T-cell (primary cell): Measurements from ENCODE around the gene RUBCN. TPM values are rescaled to one million over a fixed set of nuclear protein-coding genes. Genes with fewer than 3 reads are reported as not detected.

Experiments used
- ATAC-seq, 4 experiments: fragments of 200-7000 bp in 3 of 4; fragments of 150-1000 bp in 1 of 4; cut with Tn5 transposase; replicated peaks in 1 of 4; 1 replicate in 3 of 4; 2 replicates in 1 of 4; pipeline ENCODE4 v1.10.0; 2021; ENCODE audit warnings: moderate library complexity in 3 of 4, mild to moderate bottlenecking in 2 of 4, moderate number of reproducible peaks in 1 of 4
- CTCF ChIA-PET, 2 donors: fragments of 300-600 bp; sonication (Branson Sonifier 250); formaldehyde crosslinking; loops; one replicate each; lab custom pipeline; 2022; ENCODE audit warnings: antibody characterized with exemption in 2 of 2; lab: Charles Lee
- POLR2A ChIA-PET, 2 donors: fragments of 300-600 bp; sonication (Branson Sonifier 250); formaldehyde crosslinking; loops; one replicate each; lab custom pipeline; 2022; ENCODE audit warnings: antibody characterized with exemption in 2 of 2; lab: Charles Lee
- DNase-seq, 35 experiments: peaks; one replicate each; pipeline versions ENCODE4 v3.0.0 to v3.0.0-alpha.2; 2013 to 2023
- H3K27ac ChIP-seq: one replicate; pipeline ENCODE4 v1.5.1; 2013; ENCODE audit warnings: low read length
- H3K27me3 ChIP-seq, 2 experiments: replicated peaks in 1 of 2; 1 replicate in 1 of 2; 2 replicates in 1 of 2; pipeline versions ENCODE4 v1.6.1 to v1.7.0; 2013; ENCODE audit warnings: low read length in 1 of 2, mixed read lengths in 1 of 2; ENCODE audit not compliant: control insufficient read depth in 2 of 2, insufficient read depth in 2 of 2; ENCODE audit errors: extremely low read depth in 1 of 2
- H3K36me3 ChIP-seq, 2 donors: 1 replicate in 1 of 2; 2 replicates in 1 of 2; pipeline versions ENCODE4 v1.6.1 to v1.7.0; 2013; ENCODE audit warnings: low read length in 1 of 2; ENCODE audit not compliant: control insufficient read depth in 2 of 2, insufficient read depth in 1 of 2; ENCODE audit errors: extremely low read depth in 1 of 2
- H3K4me1 ChIP-seq, 2 experiments: 1 replicate in 1 of 2; 2 replicates in 1 of 2; pipeline versions ENCODE4 v1.6.1 to v1.7.0; 2013; ENCODE audit warnings: low read length in 2 of 2, mixed read lengths in 1 of 2; ENCODE audit not compliant: insufficient read depth in 2 of 2, control insufficient read depth in 1 of 2; ENCODE audit errors: extremely low read depth in 1 of 2
- H3K4me3 ChIP-seq, 2 donors: 1 replicate in 1 of 2; 2 replicates in 1 of 2; pipeline versions ENCODE4 v1.5.1 to v1.7.0; 2013; ENCODE audit warnings: mild to moderate bottlenecking in 2 of 2, low read length in 1 of 2, moderate library complexity in 1 of 2; ENCODE audit not compliant: control insufficient read depth in 1 of 2; ENCODE audit errors: extremely low read depth in 1 of 2
- H3K9me3 ChIP-seq: 2 replicates; pipeline ENCODE4 v1.7.0; 2013
- H3K27ac Mint-ChIP-seq, 2 donors: one replicate each; pipeline ENCODE4 v1.8.0; 2020 to 2021; ENCODE audit warnings: mild to moderate bottlenecking in 2 of 2, mixed read lengths in 2 of 2
- H3K27me3 Mint-ChIP-seq, 2 donors: one replicate each; pipeline ENCODE4 v1.8.0; 2021 to 2022; ENCODE audit warnings: mixed read lengths in 2 of 2
- H3K36me3 Mint-ChIP-seq: one replicate; pipeline ENCODE4 v1.8.0; 2021; ENCODE audit warnings: mixed read lengths
- H3K4me1 Mint-ChIP-seq, 3 donors: one replicate each; pipeline ENCODE4 v1.8.0; 2020 to 2022; ENCODE audit warnings: mixed read lengths in 3 of 3, mild to moderate bottlenecking in 1 of 3
- H3K4me3 Mint-ChIP-seq, 3 donors: one replicate each; pipeline ENCODE4 v1.8.0; 2020 to 2022; ENCODE audit warnings: mild to moderate bottlenecking in 3 of 3, mixed read lengths in 3 of 3, moderate library complexity in 3 of 3
- H3K9me3 Mint-ChIP-seq, 3 donors: one replicate each; pipeline ENCODE4 v1.8.0; 2020 to 2022; ENCODE audit warnings: mixed read lengths in 3 of 3
- WGBS: methylation state at CpG from one replicate; pipeline ENCODE4 v1.1.5; 2013; ENCODE audit warnings: missing lambda C conversion rate; ENCODE audit not compliant: insufficient coverage; 5-methylcytosine and 5-hydroxymethylcytosine counted together
- total RNA-seq, 35 experiments: library from RNA in 6 of 35; stranded (reverse) in 6 of 35; fragments of 120-200 nt in 1 of 35; gene quantifications; one replicate each; pipeline versions ENCODE4 v1.2.1 to v1.2.4 and lab custom pipeline; 2013 to 2026

Gene RUBCN
- total RNA-seq, 5 donors from 2014 or later (not counting 1 experiment from before 2014, with no cell fraction given): 40.3 to 73.5 (median 64.7) TPM

- peak within 1 kb of the TSS; percentile 63 to 78 for H3K4me3 ChIP-seq
- H3K4me3 Mint-ChIP-seq: peak within 1 kb of the TSS; percentile 92 to 95 (median 93)
Observed at GRCh38 chr3:197749601-197750395, 13.1 kb upstream of the RUBCN start, which contains the start of gene FYTTD1. Gene FYTTD1, plus strand, starts transcription at chr3:197749883. Its CDS starts 89 bp downstream, at chr3:197749972.

GRCh38 chr3:197749315-197749600, 12.6 kb upstream of the RUBCN start:
- Mint-ChIP-seq H3K9me3 (no peaks in the 10 kb centered on the region), H3K4me1 (peaks cover 41 to 47% (median 42%) of the 10 kb centered on the region in 3 donors), H3K27ac (peak overlapping the region; percentile 92 to 94), H3K36me3 (no peaks in the 10 kb centered on the region), H3K27me3 (no peaks in the 10 kb centered on the region), H3K4me3 (peak overlapping the region; percentile 92 to 95 (median 93))
- peak in 32 of 35 experiments; percentile 61 to 89 (median 78) for DNase-seq
- ATAC-seq: peak; percentile 57 to 78 (median 63)
- CTCF ChIA-PET: interaction anchor here (0.6 to 1.5 kb wide), 7 partner anchors 34 to 585 kb away, joined by 3 to 8 read pairs (median 3); partner anchors contain the start of gene LRCH3 (in 1 of the 2)
- H3K9me3 ChIP-seq: no peaks in the 10 kb centered on the region
- POLR2A ChIA-PET: interaction anchor here (0.6 kb wide), 2 partner anchors 51 to 60 kb away, joined by 3 to 4 read pairs; no protein-coding TSS in a partner anchor
- 0% methylated on average over 18 of the region's 18 CpGs for WGBS
- no peaks in the 10 kb centered on the region for H3K27me3 ChIP-seq
- H3K4me3 ChIP-seq: peak overlapping the region; percentile 63 to 78
- peaks cover 5 to 29% of the 10 kb centered on the region in 2 experiments for H3K4me1 ChIP-seq
- H3K27ac ChIP-seq: peak overlapping the region; percentile 78
- no peaks in the 10 kb centered on the region for H3K36me3 ChIP-seq

More at GRCh38 chr3:197749601-197750395, 13.1 kb upstream of the RUBCN start, which contains the start of gene FYTTD1:
- no peaks in the 10 kb centered on the region for H3K27me3 Mint-ChIP-seq
- under 1% methylated on average over 103 of the region's 104 CpGs for WGBS
- no peaks in the 10 kb centered on the region for H3K9me3 ChIP-seq
- peaks cover 46 to 51% (median 47%) of the 10 kb centered on the region in 3 donors for H3K4me1 Mint-ChIP-seq
- no peaks in the 10 kb centered on the region for H3K27me3 ChIP-seq
- ATAC-seq (peak; percentile 81 to 91 (median 90)), DNase-seq (peak; percentile 75 to 94 (median 83))
- H3K27ac ChIP-seq: peak within 1 kb of the TSS; percentile 78
- peaks cover 5 to 32% of the 10 kb centered on the region in 2 experiments for H3K4me1 ChIP-seq
- no peaks in the 10 kb centered on the region for H3K36me3 ChIP-seq
- H3K27ac Mint-ChIP-seq: peak within 1 kb of the TSS; percentile 96 to 97
- H3K36me3 Mint-ChIP-seq: no peaks in the 10 kb centered on the region
- CTCF ChIA-PET: interaction anchor here (0.6 to 1.5 kb wide), 11 partner anchors 19 to 585 kb away, joined by 3 to 8 read pairs (median 3); partner anchors contain the start of gene LRCH3 (in 1 of the 2)
- no peaks in the 10 kb centered on the region for H3K9me3 Mint-ChIP-seq
- POLR2A ChIA-PET: interaction anchor here in 1 of 2 donors (1.5 kb wide), 1 partner anchor 38 kb away, joined by 10 read pairs; no protein-coding TSS in a partner anchor

GRCh38 chr3:197748597-197749314, 12.1 kb upstream of the RUBCN start:
- 50% methylated on average over 2 of the region's 12 CpGs for WGBS
- CTCF ChIA-PET: interaction anchor here (0.6 to 1.5 kb wide), 6 partner anchors 33 to 74 kb away, joined by 3 to 8 read pairs (median 4); partner anchors contain the start of gene LRCH3 (in 1 of the 2)

GRCh38 chr3:197746801-197747237, 10.1 kb upstream of the RUBCN start:
- ChIA-PET POLR2A (no interaction called here), CTCF (interaction anchor here (0.6 to 0.7 kb wide), 2 partner anchors 14 to 453 kb away, joined by 3 to 5 read pairs; no protein-coding TSS in a partner anchor)
- DNase-seq (no peak), ATAC-seq (no peak)
- Histone ChIP-seq H3K36me3 (no peaks in the 10 kb centered on the region), H3K27me3 (no peaks in the 10 kb centered on the region), H3K4me1 (peaks cover 5 to 21% of the 10 kb centered on the region in 2 experiments), H3K4me3 (no peak overlapping the region), H3K27ac (no peak overlapping the region), H3K9me3 (no peaks in the 10 kb centered on the region)
- peak overlapping the region in 1 of 2 donors; percentile 16 for H3K27ac Mint-ChIP-seq
- peaks cover 21 to 25% (median 23%) of the 10 kb centered on the region in 3 donors for H3K4me1 Mint-ChIP-seq
- no peaks in the 10 kb centered on the region for H3K27me3 Mint-ChIP-seq
- no peak overlapping the region for H3K4me3 Mint-ChIP-seq
- no peaks in the 10 kb centered on the region for H3K9me3 Mint-ChIP-seq
- H3K36me3 Mint-ChIP-seq: peaks cover 3% of the 10 kb centered on the region
- WGBS: 100% methylated on average over 2 of the region's 4 CpGs

More at GRCh38 chr3:197748597-197749314, 12.1 kb upstream of the RUBCN start:
- DNase-seq (peak in 1 of 35 experiments; percentile 13), ATAC-seq (no peak)
- Histone ChIP-seq H3K4me1 (peaks cover 5 to 27% of the 10 kb centered on the region in 2 experiments), H3K27me3 (no peaks in the 10 kb centered on the region), H3K36me3 (no peaks in the 10 kb centered on the region), H3K9me3 (no peaks in the 10 kb centered on the region), H3K27ac (peak overlapping the region; percentile 78), H3K4me3 (peak overlapping the region; percentile 63 to 78)
- H3K36me3 Mint-ChIP-seq: no peaks in the 10 kb centered on the region
- no peaks in the 10 kb centered on the region for H3K27me3 Mint-ChIP-seq
- POLR2A ChIA-PET: interaction anchor here (0.6 kb wide), 4 partner anchors 10 to 61 kb away, joined by 3 to 4 read pairs (median 3); no protein-coding TSS in a partner anchor
- H3K4me1 Mint-ChIP-seq: peaks cover 36 to 42% (median 37%) of the 10 kb centered on the region in 3 donors
- peak overlapping the region; percentile 92 to 95 (median 93) for H3K4me3 Mint-ChIP-seq
- no peaks in the 10 kb centered on the region for H3K9me3 Mint-ChIP-seq
- peak overlapping the region; percentile 92 to 94 for H3K27ac Mint-ChIP-seq

- H3K27me3 ChIP-seq: no peaks in the 10 kb centered on the region
- H3K27me3 Mint-ChIP-seq: no peaks in the 10 kb centered on the region
- H3K36me3 ChIP-seq: no peaks in the 10 kb centered on the region
- H3K27ac ChIP-seq: no peak overlapping the region
- POLR2A ChIA-PET: interaction anchor here (0.6 to 0.7 kb wide), 2 partner anchors 31 to 164 kb away, joined by 3 to 7 read pairs; no protein-coding TSS in a partner anchor
- H3K27ac Mint-ChIP-seq: no peak overlapping the region
- H3K9me3 Mint-ChIP-seq: no peaks in the 10 kb centered on the region
- H3K36me3 Mint-ChIP-seq: peaks cover 3% of the 10 kb centered on the region
- WGBS: no CpG with 5 or more reads among the region's 3 CpGs
- H3K9me3 ChIP-seq: no peaks in the 10 kb centered on the region
- no peak for DNase-seq
- peaks cover 17 to 20% (median 18%) of the 10 kb centered on the region in 3 donors for H3K4me1 Mint-ChIP-seq
- no peak overlapping the region for H3K4me3 ChIP-seq
- no peak overlapping the region for H3K4me3 Mint-ChIP-seq
- CTCF ChIA-PET: interaction anchor here (0.5 to 0.6 kb wide), 2 partner anchors 10 to 16 kb away, joined by 3 to 5 read pairs; no protein-coding TSS in a partner anchor
- H3K4me1 ChIP-seq: peaks cover 5 to 15% of the 10 kb centered on the region in 2 experiments
- no peak for ATAC-seq
Observed at GRCh38 chr3:197746209-197746608, 9.5 kb upstream of the RUBCN start.
